Kidney capillary endothelial cell (primary cell): ENCODE measurements around the gene PREB.
"Not testable (repeated sequence)": the region's sequence is repeated elsewhere in the genome, so short reads cannot be mapped to it uniquely, and the experiment has no call there.

Experiments used
- DNase-seq: peaks from one replicate; pipeline ENCODE4 v3.0.0-alpha.2; 2018; ENCODE audit warnings: low spot score

The PREB gene, protein sequence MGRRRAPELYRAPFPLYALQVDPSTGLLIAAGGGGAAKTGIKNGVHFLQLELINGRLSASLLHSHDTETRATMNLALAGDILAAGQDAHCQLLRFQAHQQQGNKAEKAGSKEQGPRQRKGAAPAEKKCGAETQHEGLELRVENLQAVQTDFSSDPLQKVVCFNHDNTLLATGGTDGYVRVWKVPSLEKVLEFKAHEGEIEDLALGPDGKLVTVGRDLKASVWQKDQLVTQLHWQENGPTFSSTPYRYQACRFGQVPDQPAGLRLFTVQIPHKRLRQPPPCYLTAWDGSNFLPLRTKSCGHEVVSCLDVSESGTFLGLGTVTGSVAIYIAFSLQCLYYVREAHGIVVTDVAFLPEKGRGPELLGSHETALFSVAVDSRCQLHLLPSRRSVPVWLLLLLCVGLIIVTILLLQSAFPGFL

GRCh38 chr2:27133905-27134780 lies at the start of gene PREB:
PREB (minus strand) TSS chr2:27134636; CDS start chr2:27134421, 215 bp downstream.
- peak; percentile 97 for DNase-seq

DNA sequence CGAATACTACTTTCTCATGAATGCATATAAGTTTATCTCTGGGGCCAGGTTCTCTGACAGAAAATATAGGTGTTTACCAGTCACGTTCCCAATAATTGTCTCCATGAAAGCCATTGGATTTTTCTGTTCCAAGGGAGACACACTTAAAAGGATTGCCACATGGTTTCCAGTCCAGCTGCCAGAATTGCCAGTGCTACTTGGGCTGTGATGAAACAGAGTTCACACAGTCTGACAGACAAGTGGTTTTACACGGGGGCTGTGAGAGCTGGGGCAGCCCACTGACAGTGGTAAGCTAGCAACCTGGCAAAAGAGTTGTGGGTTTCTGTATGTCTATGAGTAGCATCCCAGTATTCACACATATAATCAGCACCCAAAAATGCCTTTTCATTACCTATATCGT lies 49.7 kb upstream of the PREB start:
- DNase-seq, result no peak

DNA sequence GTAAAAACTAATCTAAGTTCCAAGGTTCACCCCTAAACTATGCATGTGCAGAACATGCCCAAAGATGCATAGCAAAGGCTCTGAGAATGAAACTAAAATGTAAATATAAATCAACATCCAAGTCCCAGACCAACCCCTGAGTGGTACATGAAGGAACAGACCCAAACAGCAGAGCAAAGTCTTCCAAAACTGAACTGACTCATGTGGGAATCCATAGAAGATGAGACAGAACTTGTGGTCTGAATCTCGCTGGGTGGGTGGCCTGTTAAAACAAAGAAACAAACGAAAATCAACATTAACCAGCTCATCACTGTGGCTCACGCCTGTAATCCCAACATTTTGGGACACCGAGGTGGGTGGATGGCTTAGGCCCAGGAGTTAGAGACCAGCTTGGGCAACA lies 47.9 kb upstream of the PREB start:
- DNase-seq, result no peak

DNA sequence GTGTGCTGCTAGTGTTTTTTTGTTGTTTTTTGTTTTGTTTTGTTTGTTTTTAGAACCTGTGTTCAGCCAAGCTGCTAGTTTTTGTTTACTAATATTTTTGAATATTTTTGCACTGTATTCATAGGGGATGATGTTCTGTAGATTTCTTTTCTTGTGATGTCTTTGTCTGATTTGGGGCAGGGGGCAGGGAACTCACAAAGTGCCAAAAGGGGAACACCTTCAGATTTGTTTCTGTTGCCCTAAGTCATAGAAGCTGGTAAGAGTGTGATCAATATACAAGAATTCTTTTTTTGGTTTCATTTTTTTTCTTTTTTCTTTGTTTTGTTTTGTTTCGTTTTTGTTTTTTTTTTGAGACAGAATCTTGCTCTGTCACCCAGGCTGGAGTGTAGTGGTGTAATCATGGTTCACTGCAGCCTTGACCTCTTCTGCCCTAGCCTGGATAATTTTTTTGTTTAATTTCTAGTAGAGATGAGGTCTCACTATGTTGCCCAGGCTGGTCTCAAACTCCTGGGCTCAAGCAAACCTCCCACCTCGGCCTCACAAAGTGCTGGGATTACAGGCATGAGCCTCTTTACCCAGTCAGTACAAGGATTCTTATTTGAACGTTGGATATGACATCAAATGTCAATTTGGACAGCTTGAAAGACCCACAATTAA lies 45.0 kb upstream of the PREB start:
- no peak for DNase-seq

- no peak for DNase-seq
Measured at GRCh38 chr2:27178469-27178868, 44.0 kb upstream of the PREB start.

DNA sequence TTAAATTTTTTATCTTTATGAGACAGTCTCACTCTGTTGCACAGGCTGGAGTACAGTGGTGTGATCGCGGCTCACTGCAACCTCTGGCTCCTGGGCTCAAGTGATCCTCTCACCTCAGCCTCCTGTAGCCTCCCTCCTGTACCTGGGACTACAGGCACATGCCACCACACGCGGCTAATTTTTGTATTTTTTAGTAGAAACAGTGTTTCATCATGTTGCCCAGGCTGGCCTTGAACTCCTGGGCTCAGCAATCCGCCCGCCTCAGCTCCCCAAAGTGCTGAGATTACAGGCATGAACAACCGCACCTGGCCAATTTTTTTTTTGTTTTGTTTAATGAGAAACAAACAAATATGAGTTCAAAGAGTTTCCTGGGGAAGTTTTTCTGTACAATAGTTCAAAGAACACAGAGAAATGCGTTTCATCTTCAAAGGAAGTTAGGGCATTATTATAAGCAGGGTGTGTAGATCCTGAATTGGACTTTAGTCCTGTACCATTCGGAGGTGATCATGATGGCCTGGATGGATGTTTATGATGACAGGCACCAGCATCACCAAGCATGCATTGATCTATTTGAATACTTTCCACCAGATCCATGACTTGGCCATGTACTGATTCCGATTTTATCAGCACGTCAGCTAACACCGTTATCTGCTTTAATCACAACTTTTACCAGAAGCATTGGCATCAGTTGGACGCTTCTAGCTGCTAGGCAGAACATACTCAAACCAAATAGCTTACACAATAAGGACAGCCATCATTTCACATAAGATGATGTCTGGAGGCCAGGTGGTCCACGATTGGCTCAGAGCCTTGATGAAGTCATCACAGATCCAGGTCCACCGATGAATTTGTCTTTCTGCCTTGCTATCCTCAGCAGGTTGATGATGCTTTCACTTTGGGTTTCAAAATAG lies 43.3 kb upstream of the PREB start:
- no peak for DNase-seq

- not testable (repeated sequence) for DNase-seq
Measured at GRCh38 chr2:27175781-27176180, 41.3 kb upstream of the PREB start.

GRCh38 chr2:27175330-27175729 lies 40.9 kb upstream of the PREB start:
- no peak for DNase-seq

- no peak for DNase-seq
Measured at GRCh38 chr2:27174638-27175037, 40.2 kb upstream of the PREB start.

- no peak for DNase-seq
Measured at GRCh38 chr2:27171351-27171848, 37.0 kb upstream of the PREB start.

DNA sequence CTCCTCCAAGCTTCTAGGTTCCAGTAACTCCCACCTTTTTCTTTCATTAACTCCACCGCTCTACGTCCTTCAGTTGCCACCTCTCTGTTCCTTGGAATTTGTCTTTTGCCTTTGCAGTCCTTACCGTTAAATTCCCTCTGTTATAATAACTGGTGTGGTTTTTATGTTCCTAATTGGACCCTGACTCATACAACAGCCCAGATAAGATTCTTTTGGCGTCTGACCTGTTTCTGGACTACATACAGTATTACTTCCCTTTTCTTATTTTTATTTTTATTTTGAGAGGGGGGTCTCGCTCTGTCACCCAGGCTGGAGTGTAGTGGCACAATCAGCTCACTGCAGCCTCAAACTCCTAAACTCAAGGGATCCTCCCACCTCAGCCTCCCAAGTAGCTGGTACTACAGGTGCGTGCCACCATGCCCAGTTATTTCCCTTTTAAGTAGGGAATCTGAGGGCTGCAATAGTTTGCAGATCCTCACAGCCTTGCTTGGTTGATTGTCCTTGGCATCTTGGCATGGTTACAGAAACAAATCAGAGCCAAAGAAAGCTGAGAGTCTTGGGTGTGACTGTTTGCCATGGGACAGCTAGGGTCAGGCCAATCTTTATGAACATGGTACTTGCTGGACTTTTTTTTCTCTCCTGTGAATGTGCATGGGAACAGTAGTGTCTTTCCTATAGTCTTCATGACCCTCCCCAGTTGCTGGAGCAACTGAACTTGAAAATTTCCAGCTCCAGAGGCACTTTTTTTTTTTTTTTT lies 36.3 kb upstream of the PREB start:
- DNase-seq, result no peak

- no peak for DNase-seq
Measured at GRCh38 chr2:27164960-27165763, 30.7 kb upstream of the PREB start.

- no peak for DNase-seq
Measured at GRCh38 chr2:27162151-27163121, 28.0 kb upstream of the PREB start.

- no peak for DNase-seq
Measured at GRCh38 chr2:27160191-27160590, 25.8 kb upstream of the PREB start.

DNA sequence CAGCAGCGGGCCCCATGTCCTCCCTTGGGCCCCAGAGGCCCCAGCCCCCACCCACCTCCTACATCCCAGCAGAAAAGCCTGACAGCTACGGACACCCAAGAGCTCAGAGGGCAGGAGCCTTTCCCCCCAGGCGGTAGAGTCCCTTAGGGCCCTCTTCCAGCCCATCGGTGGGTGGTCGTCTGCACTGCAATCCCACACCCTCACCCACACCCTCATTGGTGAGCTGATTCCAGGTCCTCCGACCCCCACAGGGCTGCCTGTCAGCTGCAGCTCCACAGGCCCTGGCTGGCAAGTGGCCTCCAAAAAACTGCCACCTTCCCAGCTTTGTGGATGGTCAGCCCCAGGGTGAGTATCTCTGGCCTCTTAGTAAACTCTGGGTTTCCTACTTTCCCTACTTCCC lies 24.8 kb upstream of the PREB start:
- no peak for DNase-seq

GRCh38 chr2:27158468-27158867 lies 24.0 kb upstream of the PREB start:
- no peak for DNase-seq

GRCh38 chr2:27155069-27155520 lies 20.7 kb upstream of the PREB start:
- DNase-seq, result no peak

DNA sequence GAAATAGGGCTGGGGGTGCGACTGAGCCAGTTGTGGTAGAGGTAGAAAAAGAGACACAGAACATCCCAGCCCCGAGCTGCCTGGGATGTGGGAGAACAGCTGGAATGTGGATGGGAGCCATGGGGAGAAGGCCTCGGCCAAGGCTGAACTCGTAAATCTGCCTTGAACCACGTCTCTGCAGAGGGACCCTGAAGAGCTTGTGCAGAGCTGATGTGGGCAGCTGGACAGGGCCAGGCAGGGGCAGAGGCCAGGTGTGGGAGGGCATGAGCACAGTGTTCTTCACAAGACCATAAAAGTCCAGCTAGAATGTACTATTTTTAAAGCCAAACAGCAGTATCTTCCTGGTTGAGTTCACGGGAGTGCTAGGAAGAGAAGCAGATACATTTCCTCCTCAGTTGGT lies 20.1 kb upstream of the PREB start:
- DNase-seq, result no peak
